Ascending aorta (tissue), 2 donors: ENCODE measurements around the gene SIK3. TPM values are rescaled to one million over a fixed set of nuclear protein-coding genes. Genes with fewer than 3 reads are reported as not detected.

Experiments
- DNase-seq, 2 donors: peaks; one replicate each; pipeline ENCODE4 v3.0.0-alpha.2; 2019; ENCODE audit warnings: low spot score in 2 of 2
- H3K27ac ChIP-seq, 2 donors: fragments of 200-600 bp; sonication (generic); one replicate each; pipeline ENCODE4 v1.5.1; 2016 to 2017; ENCODE audit warnings: mild to moderate bottlenecking in 1 of 2
- H3K27me3 ChIP-seq: fragments of 200-600 bp; sonication (generic); one replicate; pipeline ENCODE4 v1.5.1; 2017
- H3K36me3 ChIP-seq, 2 donors: fragments of 200-600 bp; sonication (generic); one replicate each; pipeline ENCODE4 v1.5.1; 2016
- H3K4me1 ChIP-seq, 2 donors: fragments of 200-600 bp; sonication (generic); one replicate each; pipeline ENCODE4 v1.5.1; 2016 to 2017; ENCODE audit warnings: mild to moderate bottlenecking in 1 of 2
- H3K4me3 ChIP-seq, 2 donors: fragments of 200-600 bp; sonication (generic); one replicate each; pipeline ENCODE4 v1.5.1; 2016 to 2017; ENCODE audit warnings: mild to moderate bottlenecking in 1 of 2
- H3K9me3 ChIP-seq, 2 donors: fragments of 200-600 bp; sonication (generic); one replicate each; pipeline ENCODE4 v1.5.1; 2016
- CTCF ChIP-seq, 3 experiments: fragments of 200-600 bp in 2 of 3; fragments of 450-650 bp in 1 of 3; sonication (generic) in 2 of 3; IDR thresholded peaks; one replicate each; pipeline ENCODE4 v1.5.1; 2016 to 2019; ENCODE audit warnings: antibody characterized with exemption in 3 of 3, mild to moderate bottlenecking in 1 of 3, moderate library complexity in 1 of 3
- intact Hi-C: fragments of 100-400 bp; cut with DNase I; formaldehyde crosslinking; loops from one replicate; pipeline ENCODE4 v1.15.1; 2023
- total RNA-seq: library from RNA; depleted of rRNA; stranded (reverse); fragments of >200 nt; gene quantifications from one replicate; pipeline ENCODE4 v1.1.0, GENCODE V29; 2016

SIK3 gene
- total RNA-seq, 1 donor from 2014 or later, result 22.5 TPM

DNA sequence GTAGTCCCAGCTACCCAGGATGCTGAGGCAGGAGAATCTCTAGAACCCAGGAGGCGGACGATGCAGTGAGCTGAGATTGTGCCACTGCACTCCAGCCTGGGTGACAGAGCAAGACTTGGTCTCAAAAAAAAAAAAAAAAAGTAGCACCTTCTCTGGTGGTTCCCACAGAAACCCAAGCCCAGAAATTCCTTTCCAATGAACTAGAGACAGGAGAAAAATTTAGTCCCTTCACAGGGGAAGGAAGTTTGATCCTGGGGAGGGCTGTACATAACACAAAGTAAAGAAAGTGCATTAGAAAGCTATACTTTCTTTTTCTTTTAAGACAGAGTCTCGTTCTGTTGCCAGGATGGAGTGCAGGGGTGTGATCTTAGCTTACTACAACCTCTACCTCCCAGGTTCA is 235.3 kb downstream of the SIK3 start:
- Histone ChIP-seq H3K4me3 (no peak overlapping the region), H3K27ac (no peak overlapping the region), H3K36me3 (peaks cover 67 to 93% of the 10 kb centered on the region in 2 donors), H3K27me3 (no peaks in the 10 kb centered on the region), H3K4me1 (no peaks in the 10 kb centered on the region), H3K9me3 (no peaks in the 10 kb centered on the region)
- no peak for TF ChIP-seq CTCF (IDR thresholded peaks at IDR 0.05)
- no peak for DNase-seq
- intact Hi-C loops, result no loop called here

- Histone ChIP-seq H3K4me3 (no peak overlapping the region), H3K27me3 (no peaks in the 10 kb centered on the region), H3K4me1 (no peaks in the 10 kb centered on the region), H3K36me3 (peaks cover 63 to 92% of the 10 kb centered on the region in 2 donors), H3K9me3 (no peaks in the 10 kb centered on the region), H3K27ac (no peak overlapping the region)
- no peak for DNase-seq
- intact Hi-C loops, result no loop called here
- TF ChIP-seq CTCF (IDR thresholded peaks at IDR 0.05), result no peak
Observed at GRCh38 chr11:116862185-116862584, 236.0 kb downstream of the SIK3 start.

DNA sequence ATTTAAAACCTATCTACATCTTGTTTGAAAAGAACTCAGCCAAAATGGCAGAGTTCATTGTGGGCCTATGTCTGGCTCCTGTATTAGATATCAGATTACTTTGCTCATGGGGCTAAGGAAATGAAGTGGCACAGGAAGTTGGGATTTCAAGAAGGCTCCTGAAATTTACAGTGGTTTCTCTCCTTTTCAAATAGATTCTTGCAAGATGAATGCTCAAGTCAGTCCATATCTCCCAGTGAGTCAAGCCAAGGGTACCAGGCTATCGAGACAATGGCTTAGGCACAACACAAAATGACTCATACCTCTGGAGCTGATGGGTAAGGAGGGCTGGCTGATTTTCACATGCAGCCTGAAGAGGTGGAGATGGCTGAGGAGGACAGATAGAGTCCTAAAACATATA is 236.7 kb downstream of the SIK3 start:
- H3K27me3 ChIP-seq, result no peaks in the 10 kb centered on the region
- H3K4me3 ChIP-seq, result no peak overlapping the region
- H3K9me3 ChIP-seq, result no peaks in the 10 kb centered on the region
- peaks cover 56 to 90% of the 10 kb centered on the region in 2 donors for H3K36me3 ChIP-seq
- TF ChIP-seq CTCF (IDR thresholded peaks at IDR 0.05), result no peak
- DNase-seq, result no peak
- no peaks in the 10 kb centered on the region for H3K4me1 ChIP-seq
- no peak overlapping the region for H3K27ac ChIP-seq
- intact Hi-C loops, result no loop called here

DNA sequence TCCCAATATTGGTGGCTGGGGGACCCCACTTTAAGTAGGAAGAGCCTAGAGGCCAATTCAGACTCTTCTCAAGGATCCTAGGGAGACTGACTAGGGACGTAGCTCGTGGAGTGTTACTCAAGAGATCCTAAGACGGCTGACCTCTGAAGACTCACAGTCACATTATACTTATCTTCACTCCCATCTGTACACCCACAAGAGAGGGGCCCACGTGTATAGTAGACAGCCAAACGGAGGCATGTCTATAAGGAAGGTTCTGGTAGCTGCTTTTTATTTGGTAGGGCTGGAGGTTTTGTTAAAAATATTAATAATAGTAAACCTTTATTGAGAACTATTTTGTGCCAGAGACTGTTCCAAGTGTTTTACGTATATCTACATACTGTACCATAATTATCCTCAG is 237.9 kb downstream of the SIK3 start:
- TF ChIP-seq CTCF (IDR thresholded peaks at IDR 0.05), result no peak
- Histone ChIP-seq H3K27me3 (no peaks in the 10 kb centered on the region), H3K36me3 (peaks cover 49 to 87% of the 10 kb centered on the region in 2 donors), H3K4me3 (no peak overlapping the region), H3K4me1 (no peaks in the 10 kb centered on the region), H3K9me3 (no peaks in the 10 kb centered on the region), H3K27ac (no peak overlapping the region)
- intact Hi-C loops, result no loop called here
- no peak for DNase-seq

DNA sequence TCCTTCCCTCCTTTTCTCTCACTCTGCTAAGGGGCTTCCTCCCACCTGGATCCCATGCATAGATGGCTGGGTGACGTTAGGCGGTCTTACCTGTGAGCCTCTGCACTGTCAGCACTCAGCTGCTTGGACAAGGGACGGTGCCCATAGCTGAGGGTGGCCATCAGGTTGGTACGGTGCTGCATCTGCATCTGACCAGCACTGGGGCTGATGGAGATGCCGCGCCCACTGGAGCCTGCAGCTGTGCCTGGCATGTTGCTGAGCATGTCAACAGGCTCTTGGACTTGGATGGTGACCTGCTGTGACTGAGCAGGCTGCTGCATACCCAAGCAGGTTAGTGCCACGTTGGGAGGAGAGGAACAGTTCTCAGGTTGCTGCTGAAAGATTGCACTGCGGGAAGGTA is 239.1 kb downstream of the SIK3 start:
- no peak for DNase-seq
- Histone ChIP-seq H3K27me3 (no peaks in the 10 kb centered on the region), H3K4me1 (no peaks in the 10 kb centered on the region), H3K9me3 (no peaks in the 10 kb centered on the region), H3K4me3 (no peak overlapping the region), H3K36me3 (peaks cover 44 to 79% of the 10 kb centered on the region in 2 donors), H3K27ac (no peak overlapping the region)
- intact Hi-C loops, result no loop called here
- no peak for TF ChIP-seq CTCF (IDR thresholded peaks at IDR 0.05)

GRCh38 chr11:116857936-116858335 is 240.3 kb downstream of the SIK3 start:
- no peaks in the 10 kb centered on the region for H3K27me3 ChIP-seq
- DNase-seq, result no peak
- H3K4me3 ChIP-seq, result no peak overlapping the region
- no peaks in the 10 kb centered on the region for H3K9me3 ChIP-seq
- H3K4me1 ChIP-seq, result no peaks in the 10 kb centered on the region
- peaks cover 44 to 67% of the 10 kb centered on the region in 2 donors for H3K36me3 ChIP-seq
- H3K27ac ChIP-seq, result no peak overlapping the region
- intact Hi-C loops, result no loop called here
- TF ChIP-seq CTCF (IDR thresholded peaks at IDR 0.05), result no peak
